Tibial nerve (tissue), 4 donors: ENCODE results near the gene MERTK. TPM values are rescaled to one million over a fixed set of nuclear protein-coding genes. Genes with fewer than 3 reads are reported as not detected.

ENCODE experiments used
- DNase-seq, 2 donors: peaks; one replicate each; pipeline ENCODE4 v3.0.0-alpha.2; 2019; ENCODE audit warnings: low spot score in 2 of 2
- H3K27ac ChIP-seq, 4 donors: fragments of 200-600 bp; sonication (generic) in 3 of 4; one replicate each; pipeline ENCODE4 v1.5.1; 2017 to 2019; ENCODE audit warnings: mild to moderate bottlenecking in 1 of 4
- H3K27me3 ChIP-seq, 2 donors: fragments of 200-600 bp; sonication (generic) in 1 of 2; one replicate each; pipeline versions ENCODE4 v1.5.1 to v1.6.0; 2017 to 2019
- H3K36me3 ChIP-seq, 3 donors: fragments of 200-600 bp; sonication (generic); one replicate each; pipeline ENCODE4 v1.5.1; 2018 to 2019
- H3K4me1 ChIP-seq, 4 donors: fragments of 200-600 bp; sonication (generic) in 3 of 4; one replicate each; pipeline ENCODE4 v1.5.1; 2017 to 2019
- H3K4me3 ChIP-seq, 4 donors: fragments of 200-600 bp; sonication (generic) in 3 of 4; one replicate each; pipeline ENCODE4 v1.5.1; 2017 to 2019; ENCODE audit warnings: mild to moderate bottlenecking in 1 of 4, moderate library complexity in 1 of 4
- H3K9me3 ChIP-seq, 4 donors: fragments of 200-600 bp; sonication (generic) in 3 of 4; one replicate each; pipeline ENCODE4 v1.5.1; 2017 to 2019
- CTCF ChIP-seq, 5 experiments: fragments of 200-600 bp in 3 of 5; fragments of 450-650 bp in 2 of 5; sonication (generic) in 3 of 5; IDR thresholded peaks; one replicate each; pipeline ENCODE4 v1.5.1; 2016 to 2019; ENCODE audit warnings: antibody characterized with exemption in 5 of 5, mild to moderate bottlenecking in 3 of 5, moderate library complexity in 2 of 5
- EP300 ChIP-seq, 2 donors: sonication (generic); formaldehyde crosslinking; IDR thresholded peaks; one replicate each; pipeline ENCODE4 v1.6.1; 2017; ENCODE audit warnings: antibody characterized with exemption in 2 of 2, mild to moderate bottlenecking in 1 of 2
- POLR2A ChIP-seq, 2 donors: fragments of 450-650 bp; IDR thresholded peaks; one replicate each; pipeline ENCODE4 v1.6.1; 2017; ENCODE audit warnings: antibody characterized with exemption in 2 of 2, mild to moderate bottlenecking in 2 of 2, moderate library complexity in 2 of 2
- WGBS, 2 donors: methylation state at CpG; one replicate each; pipeline ENCODE4 v1.1.5; 2018; 5-methylcytosine and 5-hydroxymethylcytosine counted together
- total RNA-seq, 4 donors: library from RNA; depleted of rRNA; stranded (reverse); fragments of >200 nt; gene quantifications; one replicate each; pipeline ENCODE4 v1.1.0, GENCODE V29; 2016

MERTK gene
- total RNA-seq, 4 donors from 2014 or later, result 22.7 to 61.8 (median 29.3) TPM

DNA sequence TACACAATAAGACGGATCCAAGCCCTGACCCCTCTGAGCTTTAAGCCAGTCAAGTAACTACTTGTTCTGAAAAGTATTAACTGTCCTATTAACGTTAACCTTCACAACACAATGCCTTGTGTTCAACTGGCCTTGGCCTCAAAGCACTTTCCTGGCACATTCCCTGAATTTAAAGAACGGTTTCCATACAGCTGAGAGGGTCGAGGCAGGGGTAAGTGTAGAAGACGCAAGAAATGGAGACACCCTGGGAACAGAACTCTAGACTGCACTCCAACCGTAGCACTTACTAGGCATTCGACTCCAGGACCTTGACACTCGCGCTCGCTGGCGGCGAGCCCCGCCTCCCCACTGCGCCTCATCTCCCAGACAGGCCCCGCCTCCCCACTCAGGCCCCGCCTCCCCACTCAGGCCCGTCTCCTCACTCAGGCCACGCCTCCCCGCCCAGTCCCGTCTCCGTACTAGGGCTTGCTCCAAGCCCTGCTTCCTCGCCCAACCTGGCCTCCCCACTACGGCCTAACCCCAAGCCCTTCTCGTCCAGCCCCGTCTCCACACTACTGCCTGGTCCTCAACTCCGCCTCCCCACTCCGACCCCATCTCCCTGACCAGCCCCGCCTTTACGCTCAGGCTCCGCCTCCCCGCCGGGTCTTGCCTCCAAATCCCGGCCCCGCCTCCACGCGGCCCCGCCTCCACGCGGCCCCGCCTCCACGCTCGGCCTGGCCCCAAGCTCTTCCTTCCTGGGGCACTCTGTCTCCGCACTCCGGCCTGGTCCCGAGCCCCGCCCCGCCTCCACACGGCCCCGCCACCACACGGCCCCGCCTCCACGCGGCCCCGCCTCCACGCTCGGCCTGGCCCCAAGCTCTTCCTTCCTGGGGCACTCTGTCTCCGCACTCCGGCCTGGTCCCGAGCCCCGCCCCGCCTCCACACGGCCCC lies 155.8 kb downstream of the MERTK start:
- peak; percentile 98 to 99 for DNase-seq
- Histone ChIP-seq H3K4me3 (peak overlapping the region; percentile 31 to 90 (median 60)), H3K4me1 (peaks cover 3 to 28% (median 13%) of the 10 kb centered on the region in 4 donors), H3K36me3 (no peaks in the 10 kb centered on the region), H3K27ac (peak overlapping the region; percentile 85 to 98 (median 90)), H3K27me3 (no peaks in the 10 kb centered on the region), H3K9me3 (no peaks in the 10 kb centered on the region)
- 2% methylated on average over 32 to 60 of the region's 62 CpGs for WGBS, 2 donors
- no peak for TF ChIP-seq CTCF (IDR thresholded peaks at IDR 0.05)
- no peak for TF ChIP-seq POLR2A (IDR thresholded peaks at IDR 0.05)
- TF ChIP-seq EP300 (IDR thresholded peaks at IDR 0.05), result peak in 1 of 2 donors; percentile 25

GRCh38 chr2:112054847-112055729 lies 156.7 kb downstream of the MERTK start, which contains the start of gene TMEM87B:
Gene TMEM87B, plus strand, starts transcription at chr2:112055269. Its CDS starts 323 bp downstream, at chr2:112055592.
- no peaks in the 10 kb centered on the region for H3K27me3 ChIP-seq
- H3K4me3 ChIP-seq, result peak within 1 kb of the TSS; percentile 53 to 95 (median 88)
- peak within 1 kb of the TSS; percentile 87 to 98 (median 95) for H3K27ac ChIP-seq
- H3K36me3 ChIP-seq, result peaks cover 0 to 2% (median 0%) of the 10 kb centered on the region in 3 donors
- 1% methylated on average over 23 to 52 of the region's 90 CpGs for WGBS, 2 donors
- H3K4me1 ChIP-seq, result peaks cover 3 to 24% (median 13%) of the 10 kb centered on the region in 4 donors
- peak; percentile 93 to 94 for DNase-seq
- TF ChIP-seq EP300 (IDR thresholded peaks at IDR 0.05) (peak in 1 of 2 donors; percentile 89), CTCF (IDR thresholded peaks at IDR 0.05) (no peak), POLR2A (IDR thresholded peaks at IDR 0.05) (peak; percentile 47 to 77)
- H3K9me3 ChIP-seq, result no peaks in the 10 kb centered on the region

DNA sequence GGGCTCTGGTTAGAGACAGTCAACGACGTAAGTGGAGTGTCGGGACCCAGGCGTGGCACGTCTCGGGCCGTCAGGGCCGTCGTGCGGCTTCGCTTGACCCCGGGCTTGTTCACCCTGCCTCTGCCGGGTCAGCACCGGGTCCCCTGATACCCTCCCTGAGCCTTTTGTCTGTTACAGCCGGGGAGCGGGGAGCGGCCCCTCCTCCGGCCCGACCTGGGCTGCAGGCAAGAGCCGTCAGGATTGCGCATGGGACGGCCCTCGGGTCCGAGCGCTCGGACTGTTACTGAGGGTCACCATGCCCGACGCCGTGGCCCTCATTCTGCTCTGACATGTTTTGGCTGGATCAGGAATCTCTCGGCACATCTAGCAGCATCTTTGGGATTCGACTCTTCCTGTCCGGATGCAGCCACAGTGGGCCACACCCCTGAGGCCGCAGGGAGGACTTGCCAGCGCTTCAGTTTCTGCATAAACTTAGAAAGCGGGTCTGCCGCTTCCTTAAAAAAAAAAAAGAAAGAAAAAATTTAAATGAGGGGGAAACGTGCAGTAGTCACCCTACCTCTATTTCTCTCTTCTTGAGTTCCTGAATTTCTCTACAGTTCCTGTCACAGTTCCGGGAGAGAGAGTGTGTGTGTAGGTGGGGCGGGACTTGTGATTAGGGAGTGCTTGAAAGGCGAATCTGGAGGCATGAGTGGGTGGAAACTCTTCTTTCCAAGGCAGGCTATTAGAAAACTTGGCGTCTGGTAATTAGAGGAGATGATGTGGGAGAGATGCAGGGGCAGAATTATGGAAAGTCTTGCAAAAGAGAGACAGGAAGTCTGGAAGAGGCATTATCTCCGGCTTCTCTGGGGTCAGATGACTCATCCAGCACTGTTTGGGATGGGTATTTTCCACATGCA lies 157.6 kb downstream of the MERTK start:
- Histone ChIP-seq H3K27me3 (no peaks in the 10 kb centered on the region), H3K9me3 (no peaks in the 10 kb centered on the region), H3K4me1 (peaks cover 3 to 24% (median 13%) of the 10 kb centered on the region in 4 donors), H3K27ac (peak overlapping the region; percentile 86 to 96 (median 93)), H3K36me3 (peaks cover 0 to 10% (median 0%) of the 10 kb centered on the region in 3 donors), H3K4me3 (peak overlapping the region; percentile 38 to 95 (median 88))
- DNase-seq, result peak in 1 of 2 donors; percentile 73
- peak in 1 of 2 donors; percentile 66 for TF ChIP-seq EP300 (IDR thresholded peaks at IDR 0.05)
- no peak for TF ChIP-seq CTCF (IDR thresholded peaks at IDR 0.05)
- WGBS, 2 donors, result 1% methylated on average over 26 to 38 of the region's 42 CpGs

GRCh38 chr2:112056626-112056987 lies 158.2 kb downstream of the MERTK start:
- Histone ChIP-seq H3K9me3 (no peaks in the 10 kb centered on the region), H3K27me3 (no peaks in the 10 kb centered on the region), H3K27ac (peak overlapping the region; percentile 86 to 96 (median 93)), H3K4me1 (peaks cover 3 to 24% (median 13%) of the 10 kb centered on the region in 4 donors), H3K4me3 (peak overlapping the region; percentile 38 to 95 (median 88)), H3K36me3 (peaks cover 0 to 14% (median 0%) of the 10 kb centered on the region in 3 donors)
- TF ChIP-seq CTCF (IDR thresholded peaks at IDR 0.05) (no peak), POLR2A (IDR thresholded peaks at IDR 0.05) (no peak), EP300 (IDR thresholded peaks at IDR 0.05) (no peak)
- WGBS, 2 donors, result 16 to 28% methylated on average over 3 of the region's 3 CpGs
- no peak for DNase-seq
